ENCODE measurements around the gene DUSP23. TPM values are rescaled to one million over a fixed set of nuclear protein-coding genes. Genes with fewer than 3 reads are reported as not detected.

Gene DUSP23
- 27.9 and 31.0 TPM in 2 replicates for total RNA-seq (2021)
- Bru-seq, nascent RNA, result percentile 64 among the genes with signal in this experiment
- BruChase-seq, experiment 1, labeled RNA remaining after a 2-hour chase, result percentile 54 among the genes with signal in this experiment
- BruChase-seq, experiment 2, labeled RNA remaining after a 6-hour chase, result percentile 66 among the genes with signal in this experiment
- long read RNA-seq, transcript DUSP23-202 (3 exons, 694 nt), result minor isoform, 16 of 50 reads
- long read RNA-seq, transcript DUSP23-201 (2 exons, 756 nt), result major isoform, 28 of 50 reads
- long read RNA-seq, partial matches to known transcripts, result 0 of 50 reads
- long read RNA-seq, other reads (novel, unspliced or antisense), result 6 of 50 reads

DNA sequence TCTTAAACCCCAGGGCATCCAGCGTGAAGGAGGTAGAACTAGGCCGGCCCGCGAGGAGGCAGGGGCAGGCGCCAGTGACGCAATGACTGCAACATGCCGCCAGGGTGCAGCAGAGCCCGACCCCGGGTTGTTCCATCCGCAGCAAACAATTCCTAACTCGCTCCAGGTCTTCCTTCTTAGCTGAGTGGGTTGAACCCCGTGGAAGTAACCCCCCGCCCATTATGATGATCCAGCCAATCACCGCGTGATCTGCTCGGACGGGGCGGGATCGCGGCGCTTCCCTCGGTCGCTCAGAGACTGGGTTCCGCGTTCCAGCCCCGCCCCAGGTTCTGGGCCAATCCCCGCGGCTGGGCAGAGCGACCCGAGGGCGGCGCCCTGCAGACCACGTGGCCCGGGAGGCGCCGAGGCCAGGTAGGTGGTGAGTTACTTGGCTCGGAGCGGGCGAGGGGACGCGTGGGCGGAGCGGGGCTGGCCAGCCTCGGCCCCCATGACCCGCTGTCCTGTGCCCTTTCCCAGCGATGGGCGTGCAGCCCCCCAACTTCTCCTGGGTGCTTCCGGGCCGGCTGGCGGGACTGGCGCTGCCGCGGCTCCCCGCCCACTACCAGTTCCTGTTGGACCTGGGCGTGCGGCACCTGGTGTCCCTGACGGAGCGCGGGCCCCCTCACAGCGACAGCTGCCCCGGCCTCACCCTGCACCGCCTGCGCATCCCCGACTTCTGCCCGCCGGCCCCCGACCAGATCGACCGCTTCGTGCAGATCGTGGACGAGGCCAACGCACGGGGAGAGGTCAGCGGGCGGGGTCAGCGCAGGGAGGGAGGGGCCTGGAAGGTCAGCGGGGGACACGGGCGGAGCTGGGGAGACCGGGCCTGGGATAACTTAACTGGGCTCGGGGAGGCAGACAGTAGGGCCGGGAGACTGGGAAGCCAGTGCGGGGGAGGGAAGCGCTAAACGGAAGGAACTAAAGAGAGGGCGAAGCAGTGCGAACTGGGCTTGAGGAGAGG lies at the start of gene DUSP23:
Gene DUSP23, plus strand, starts transcription at position 380 of the 1,000 bp plus-strand sequence. Its CDS starts 139 bp downstream, at position 519.
- peak; percentile 98 for DNase-seq (ENCODE audit: low spot score)
- ChIA-PET POLR2A (ENCODE audit: low non-redundant PET) (no interaction called here), CTCF (interaction anchor here (0.5 to 1.4 kb wide), 9 partner anchors 9 to 1727 kb away, joined by 3 to 35 read pairs (median 4); no protein-coding TSS in a partner anchor)
- Histone ChIP-seq H3K4me3 (ENCODE audit: low read depth, low read length, poor library complexity, severe bottlenecking) (peak within 1 kb of the TSS; percentile 57), H3K9me3 (ENCODE audit: low read depth, low read length, poor library complexity, severe bottlenecking) (no peaks in the 10 kb centered on the region), H3K27ac (ENCODE audit: low read depth, low read length, poor library complexity, severe bottlenecking) (peak within 1 kb of the TSS; percentile 26), H3K27me3 (replicated peaks; ENCODE audit: insufficient read depth, low read depth, low read length, poor library complexity) (no peaks in the 10 kb centered on the region), H3K36me3 (ENCODE audit: insufficient read depth, low read length, poor library complexity, severe bottlenecking) (no peaks in the 10 kb centered on the region), H3K4me1 (ENCODE audit: insufficient read depth, low read length, poor library complexity, severe bottlenecking) (no peaks in the 10 kb centered on the region)
- intact Hi-C loops (cut with micrococcal nuclease; ENCODE audit: unreplicated experiment), result loop anchor here (1.0 to 5.0 kb wide), 2 partner anchors 110 to 226 kb away; no protein-coding TSS in a partner anchor
- BruUV-seq (replicated peaks), result no TSS peak
- TF ChIP-seq EZH2 (IDR thresholded peaks at IDR 0.05; ENCODE audit: borderline replicate concordance, low read depth, low read length, poor library complexity, severe bottlenecking), result no peak
- TF ChIP-seq, protein P1, sequence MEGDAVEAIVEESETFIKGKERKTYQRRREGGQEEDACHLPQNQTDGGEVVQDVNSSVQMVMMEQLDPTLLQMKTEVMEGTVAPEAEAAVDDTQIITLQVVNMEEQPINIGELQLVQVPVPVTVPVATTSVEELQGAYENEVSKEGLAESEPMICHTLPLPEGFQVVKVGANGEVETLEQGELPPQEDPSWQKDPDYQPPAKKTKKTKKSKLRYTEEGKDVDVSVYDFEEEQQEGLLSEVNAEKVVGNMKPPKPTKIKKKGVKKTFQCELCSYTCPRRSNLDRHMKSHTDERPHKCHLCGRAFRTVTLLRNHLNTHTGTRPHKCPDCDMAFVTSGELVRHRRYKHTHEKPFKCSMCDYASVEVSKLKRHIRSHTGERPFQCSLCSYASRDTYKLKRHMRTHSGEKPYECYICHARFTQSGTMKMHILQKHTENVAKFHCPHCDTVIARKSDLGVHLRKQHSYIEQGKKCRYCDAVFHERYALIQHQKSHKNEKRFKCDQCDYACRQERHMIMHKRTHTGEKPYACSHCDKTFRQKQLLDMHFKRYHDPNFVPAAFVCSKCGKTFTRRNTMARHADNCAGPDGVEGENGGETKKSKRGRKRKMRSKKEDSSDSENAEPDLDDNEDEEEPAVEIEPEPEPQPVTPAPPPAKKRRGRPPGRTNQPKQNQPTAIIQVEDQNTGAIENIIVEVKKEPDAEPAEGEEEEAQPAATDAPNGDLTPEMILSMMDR (conservative IDR thresholded peaks at IDR 0.05; ENCODE audit: low read depth, low read length), result peak; percentile 95

DNA sequence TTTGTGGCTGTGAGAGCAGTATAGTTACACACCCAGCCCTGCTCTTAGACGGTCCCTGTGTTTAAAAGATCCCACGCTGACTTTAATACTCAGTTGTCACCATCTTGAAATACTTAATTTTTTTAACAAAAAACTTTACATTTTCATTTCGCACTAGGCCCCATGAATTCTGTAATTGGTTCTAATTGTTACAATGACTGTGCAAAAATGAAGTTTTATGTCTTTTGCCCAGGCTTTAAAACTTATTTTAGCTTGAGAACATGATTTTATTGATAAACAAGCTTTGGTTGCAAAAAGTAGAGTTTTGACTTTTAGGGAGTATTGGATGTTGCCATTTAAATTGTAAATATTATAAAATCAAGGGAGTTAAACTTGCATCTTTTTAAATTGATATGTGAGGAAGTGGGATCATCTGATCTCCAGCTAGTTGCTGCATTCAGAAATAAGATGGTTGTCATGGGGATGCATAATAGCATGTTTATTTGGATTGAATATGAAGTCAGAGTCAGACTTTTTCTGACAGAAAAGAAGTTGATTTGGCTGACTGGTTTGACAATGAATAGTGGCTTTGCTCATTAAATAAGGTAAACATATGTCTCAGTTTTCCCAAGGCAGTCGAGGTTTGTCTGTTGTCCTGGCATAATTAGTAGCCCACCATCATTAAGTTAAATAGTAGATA lies 43.4 kb upstream of the DUSP23 start:
- no peak for DNase-seq (ENCODE audit: low spot score)
- no peaks in the 10 kb centered on the region for H3K36me3 ChIP-seq (ENCODE audit: insufficient read depth, low read length, poor library complexity, severe bottlenecking)
- POLR2A ChIA-PET (ENCODE audit: low non-redundant PET), result no interaction called here
- TF ChIP-seq, protein P1 (conservative IDR thresholded peaks at IDR 0.05; ENCODE audit: low read depth, low read length), result no peak
- TF ChIP-seq EZH2 (IDR thresholded peaks at IDR 0.05; ENCODE audit: borderline replicate concordance, low read depth, low read length, poor library complexity, severe bottlenecking), result no peak
- H3K27ac ChIP-seq (ENCODE audit: low read depth, low read length, poor library complexity, severe bottlenecking), result no peak overlapping the region
- no peaks in the 10 kb centered on the region for H3K9me3 ChIP-seq (ENCODE audit: low read depth, low read length, poor library complexity, severe bottlenecking)
- H3K4me3 ChIP-seq (ENCODE audit: low read depth, low read length, poor library complexity, severe bottlenecking), result no peak overlapping the region
- no peaks in the 10 kb centered on the region for H3K4me1 ChIP-seq (ENCODE audit: insufficient read depth, low read length, poor library complexity, severe bottlenecking)
- BruUV-seq (replicated peaks), result no TSS peak
- H3K27me3 ChIP-seq (replicated peaks; ENCODE audit: insufficient read depth, low read depth, low read length, poor library complexity), result no peaks in the 10 kb centered on the region
- intact Hi-C loops (cut with micrococcal nuclease; ENCODE audit: unreplicated experiment), result no loop called here
- CTCF ChIA-PET, result no interaction called here
